H1 (cell line): ENCODE data around the gene MCOLN3. TPM values are rescaled to one million over a fixed set of nuclear protein-coding genes. Genes with fewer than 3 reads are reported as not detected.
"Not testable (repeated sequence)": the region's sequence is repeated elsewhere in the genome, so short reads cannot be mapped to it uniquely, and the experiment has no call there.

Experiments used
- CTCF ChIA-PET: fragments of 300-600 bp; sonication (Branson Sonifier 250); formaldehyde crosslinking; loops from one replicate; lab custom pipeline; 2021; ENCODE audit not compliant: partially characterized antibody; lab: Charles Lee
- POLR2A ChIA-PET: fragments of 300-600 bp; sonication (Branson Sonifier 250); formaldehyde crosslinking; loops from one replicate; lab custom pipeline; 2021; ENCODE audit warnings: inconsistent platforms; ENCODE audit not compliant: partially characterized antibody; lab: Charles Lee
- DNase-seq, 2 experiments: peaks; one replicate each; pipeline versions ENCODE4 v3.0.0 to v3.0.0-alpha.2; 2010 to 2022; ENCODE audit warnings: low spot score in 2 of 2, low read depth in 1 of 2, mixed read lengths in 1 of 2
- FAIRE-seq: peaks from 2 replicates; lab custom pipeline; 2011; peaks lifted over from hg19 to GRCh38; lab: Jason Lieb, UNC
- H2AFZ ChIP-seq: 2 replicates; pipeline ENCODE4 v1.8.1; 2012; ENCODE audit warnings: low read length, inconsistent platforms
- H2AK5ac ChIP-seq: 2 replicates; pipeline ENCODE4 v1.6.1; 2013; ENCODE audit warnings: low read depth, low read length
- H2BK120ac ChIP-seq: replicated peaks from 2 replicates; pipeline ENCODE3; 2013; ENCODE audit warnings: low read depth, low read length, inconsistent platforms
- H2BK12ac ChIP-seq: 2 replicates; pipeline ENCODE4 v1.6.1; 2013; ENCODE audit warnings: low read depth, low read length
- H2BK15ac ChIP-seq: 2 replicates; pipeline ENCODE4 v1.6.1; 2013; ENCODE audit warnings: low read length
- H2BK20ac ChIP-seq: 2 replicates; pipeline ENCODE4 v1.6.1; 2013; ENCODE audit warnings: low read length
- H2BK5ac ChIP-seq: 2 replicates; pipeline ENCODE4 v1.6.1; 2013; ENCODE audit warnings: low read depth, low read length
- H3K14ac ChIP-seq: 2 replicates; pipeline ENCODE4 v1.6.1; 2013; ENCODE audit warnings: inconsistent platforms; ENCODE audit not compliant: insufficient read length
- H3K18ac ChIP-seq: 2 replicates; pipeline ENCODE4 v1.6.1; 2013; ENCODE audit warnings: low read length; ENCODE audit errors: extremely low read depth
- H3K23ac ChIP-seq: 2 replicates; pipeline ENCODE4 v1.6.1; 2013; ENCODE audit warnings: inconsistent platforms; ENCODE audit not compliant: insufficient read length
- H3K23me2 ChIP-seq: 2 replicates; pipeline ENCODE4 v1.6.1; 2013; ENCODE audit warnings: low read depth, low read length
- H3K27ac ChIP-seq: 2 replicates; pipeline ENCODE4 v1.6.1; 2011; ENCODE audit warnings: low read depth, low read length, inconsistent platforms
- H3K27me3 ChIP-seq, 4 experiments: replicated peaks in 1 of 4; 1 replicate in 1 of 4; 2 replicates in 3 of 4; pipeline versions ENCODE4 v1.6.1 to v1.8.1; 2011 to 2013; ENCODE audit warnings: low read length in 3 of 4, mild to moderate bottlenecking in 3 of 4, inconsistent platforms in 2 of 4, mixed read lengths in 2 of 4, moderate library complexity in 1 of 4; ENCODE audit not compliant: control insufficient read depth in 3 of 4, insufficient read depth in 3 of 4; ENCODE audit errors: extremely low read depth in 1 of 4
- H3K36me3 ChIP-seq, 4 experiments: 2 replicates each; pipeline versions ENCODE4 v1.6.1 to v1.8.1; 2011 to 2013; ENCODE audit warnings: mild to moderate bottlenecking in 4 of 4, low read length in 3 of 4, moderate library complexity in 2 of 4, control low read depth in 1 of 4, inconsistent platforms in 1 of 4; ENCODE audit not compliant: insufficient read depth in 4 of 4, control insufficient read depth in 2 of 4
- H3K4ac ChIP-seq: replicated peaks from 2 replicates; pipeline ENCODE3; 2013; ENCODE audit warnings: low read length, low read depth, mixed read lengths, inconsistent platforms; ENCODE audit not compliant: insufficient read length
- H3K4me1 ChIP-seq, 4 experiments: replicated peaks in 1 of 4; 1 replicate in 1 of 4; 2 replicates in 3 of 4; pipeline versions ENCODE4 v1.6.1 to v1.8.1; 2011 to 2013; ENCODE audit warnings: low read length in 3 of 4, inconsistent platforms in 2 of 4, mixed read lengths in 1 of 4; ENCODE audit not compliant: insufficient read depth in 4 of 4, control insufficient read depth in 3 of 4
- H3K4me2 ChIP-seq, 2 experiments: 2 replicates each; pipeline versions ENCODE4 v1.6.1 to v1.8.1; 2011 to 2013; ENCODE audit warnings: low read depth in 2 of 2, low read length in 2 of 2, control low read depth in 1 of 2, inconsistent platforms in 1 of 2, mild to moderate bottlenecking in 1 of 2; ENCODE audit not compliant: insufficient read depth in 1 of 2
- H3K4me3 ChIP-seq, 4 experiments: fragments of 200-600, 300-600 bp in 1 of 4; sonication (generic), shearing (Covaris generic), sonication (Bioruptor Twin) in 1 of 4; 2 replicates each; pipeline versions ENCODE4 v1.5.1 to v1.8.1; 2011 to 2016; ENCODE audit warnings: low read length in 4 of 4, low read depth in 3 of 4, control low read depth in 2 of 4, inconsistent platforms in 2 of 4, mild to moderate bottlenecking in 2 of 4, mixed read lengths in 1 of 4, moderate library complexity in 1 of 4; ENCODE audit not compliant: insufficient read depth in 2 of 4; ENCODE audit errors: extremely low read depth in 1 of 4
- H3K56ac ChIP-seq: replicated peaks from 2 replicates; pipeline ENCODE3; 2013; ENCODE audit warnings: low read depth, mild to moderate bottlenecking, mixed read lengths, low read length, inconsistent platforms; ENCODE audit not compliant: insufficient read length
- H3K79me1 ChIP-seq: 2 replicates; pipeline ENCODE4 v1.6.1; 2013; ENCODE audit warnings: low read depth, low read length, control low read depth
- H3K79me2 ChIP-seq, 2 experiments: 2 replicates each; pipeline versions ENCODE4 v1.6.1 to v1.8.1; 2012 to 2013; ENCODE audit warnings: low read length in 2 of 2, mild to moderate bottlenecking in 2 of 2, inconsistent platforms in 1 of 2; ENCODE audit not compliant: insufficient read depth in 2 of 2, control insufficient read depth in 1 of 2
- H3K9ac ChIP-seq, 4 experiments: replicated peaks in 1 of 4; 1 replicate in 1 of 4; 2 replicates in 3 of 4; pipeline versions ENCODE4 v1.6.1 to v1.8.1; 2011 to 2013; ENCODE audit warnings: low read depth in 3 of 4, low read length in 3 of 4, control low read depth in 2 of 4, mild to moderate bottlenecking in 2 of 4, moderate library complexity in 2 of 4, inconsistent platforms in 1 of 4; ENCODE audit errors: extremely low read depth in 1 of 4
- H3K9me3 ChIP-seq, 2 experiments: 2 replicates each; pipeline versions ENCODE4 v1.6.1 to v1.8.1; 2012 to 2013; ENCODE audit warnings: mild to moderate bottlenecking in 2 of 2, moderate library complexity in 2 of 2, control low read depth in 1 of 2, inconsistent platforms in 1 of 2, low read depth in 1 of 2, low read length in 1 of 2, mixed read lengths in 1 of 2; ENCODE audit not compliant: insufficient read depth in 2 of 2
- H4K20me1 ChIP-seq, 2 experiments: replicated peaks in 1 of 2; 2 replicates each; pipeline versions ENCODE3 to v1.8.1; 2011 to 2013; ENCODE audit warnings: inconsistent platforms in 2 of 2, low read length in 2 of 2, mild to moderate bottlenecking in 1 of 2; ENCODE audit not compliant: insufficient read depth in 2 of 2, control insufficient read depth in 1 of 2
- H4K5ac ChIP-seq: 2 replicates; pipeline ENCODE4 v1.6.1; 2013; ENCODE audit warnings: low read length, low read depth, mixed read lengths, inconsistent platforms; ENCODE audit not compliant: insufficient read length
- H4K8ac ChIP-seq: 2 replicates; pipeline ENCODE4 v1.8.0; 2013; ENCODE audit warnings: mild to moderate bottlenecking, moderate library complexity, low read length, inconsistent platforms; ENCODE audit not compliant: insufficient read depth; ENCODE audit errors: extremely low read depth
- H4K91ac ChIP-seq: replicated peaks from 2 replicates; pipeline ENCODE3; 2013; ENCODE audit warnings: low read length, mixed read lengths, inconsistent platforms; ENCODE audit not compliant: insufficient read length
- WGBS, 2 experiments: shearing (Covaris generic) in 1 of 2; methylation state at CpG; one replicate each; pipeline versions ENCODE4 v1.1.6 to v1.1.7; 2013 to 2015; ENCODE audit warnings: low lambda C conversion rate in 2 of 2, mixed read lengths in 2 of 2, inconsistent platforms in 1 of 2, low coverage in 1 of 2, missing lambda C conversion rate in 1 of 2; ENCODE audit not compliant: insufficient replicate concordance in 2 of 2, insufficient coverage in 1 of 2, insufficient read length in 1 of 2; ENCODE audit errors: extremely low coverage in 1 of 2, missing lambda C conversion rate in 1 of 2; 5-methylcytosine and 5-hydroxymethylcytosine counted together
- polyA plus RNA-seq, 7 experiments: library from polyadenylated mRNA; depleted of rRNA in 3 of 7; stranded (reverse) in 5 of 7; unstranded in 2 of 7; fragments of >200 nt in 5 of 7; fragments of 200-250 nt in 2 of 7; gene quantifications; 1 replicate in 5 of 7; 2 replicates in 1 of 7; 4 replicates in 1 of 7; pipeline versions ENCODE4 v1.2.1 to v1.2.3, GENCODE V29; 2011 to 2013; ENCODE audit warnings: missing spikeins in 2 of 7, mixed read lengths in 2 of 7
- total RNA-seq: library from RNA; stranded (reverse); fragmentation: NEBNext Ultra II Directional; extraction: Animal tissue kit (Norgen Biotek cat#: 25700); gene quantifications from 2 replicates; pipeline ENCODE4 v1.2.1, GENCODE V29; 2021

MCOLN3 gene
- total and polyA plus RNA-seq, 2 of the 8 experiments (the other 6 are each of a cell fraction or from before 2014, with no cell fraction given), result 3.8 to 4.9 TPM

GRCh38 chr1:84986561-84986960, 61.7 kb downstream of the MCOLN3 start:
- 76% methylated on average over 3 of the region's 3 CpGs; no CpG with 5 or more reads in 1 of the 2 experiments for WGBS, 2 experiments
- not testable (repeated sequence) for H3K27ac ChIP-seq, H3K4me1 ChIP-seq

More at GRCh38 chr1:84986561-84986960, 61.7 kb downstream of the MCOLN3 start:
- H4K20me1 ChIP-seq, FAIRE-seq, H2AK5ac ChIP-seq, H3K23ac ChIP-seq, H2BK120ac ChIP-seq, H2AFZ ChIP-seq, H3K56ac ChIP-seq, H3K14ac ChIP-seq, H3K36me3 ChIP-seq, H2BK5ac ChIP-seq, H3K4me3 ChIP-seq, H2BK12ac ChIP-seq, H3K79me2 ChIP-seq, H3K18ac ChIP-seq, H3K9ac ChIP-seq, H3K4me2 ChIP-seq, DNase-seq, H4K91ac ChIP-seq, H4K5ac ChIP-seq, H3K4ac ChIP-seq, H3K23me2 ChIP-seq, H2BK15ac ChIP-seq, H4K8ac ChIP-seq, H3K9me3 ChIP-seq, H2BK20ac ChIP-seq, H3K79me1 ChIP-seq, POLR2A ChIA-PET, H3K27me3 ChIP-seq: not testable (repeated sequence)
- CTCF ChIA-PET, result interaction anchor here (0.6 kb wide), 1 partner anchor 72 kb away, joined by 3 read pairs; no protein-coding TSS in a partner anchor
